Vagina (tissue), 2 donors: ENCODE measurements around the gene SRSF2.

Experiments
- POLR2A ChIP-seq, 2 donors: fragments of 450-650 bp; IDR thresholded peaks; one replicate each; pipeline ENCODE4 v1.6.1; 2017; ENCODE audit warnings: antibody characterized with exemption in 2 of 2, mild to moderate bottlenecking in 2 of 2, moderate library complexity in 2 of 2
- TF ChIP-seq, protein P1 (sequence below), 3 experiments: fragments of 450-650 bp in 2 of 3; fragments of 200-600 bp in 1 of 3; sonication (generic) in 1 of 3; IDR thresholded peaks; one replicate each; pipeline ENCODE4 v1.5.1; 2017 to 2019; ENCODE audit warnings: antibody characterized with exemption in 3 of 3, mild to moderate bottlenecking in 2 of 3, moderate library complexity in 2 of 3

DNA sequence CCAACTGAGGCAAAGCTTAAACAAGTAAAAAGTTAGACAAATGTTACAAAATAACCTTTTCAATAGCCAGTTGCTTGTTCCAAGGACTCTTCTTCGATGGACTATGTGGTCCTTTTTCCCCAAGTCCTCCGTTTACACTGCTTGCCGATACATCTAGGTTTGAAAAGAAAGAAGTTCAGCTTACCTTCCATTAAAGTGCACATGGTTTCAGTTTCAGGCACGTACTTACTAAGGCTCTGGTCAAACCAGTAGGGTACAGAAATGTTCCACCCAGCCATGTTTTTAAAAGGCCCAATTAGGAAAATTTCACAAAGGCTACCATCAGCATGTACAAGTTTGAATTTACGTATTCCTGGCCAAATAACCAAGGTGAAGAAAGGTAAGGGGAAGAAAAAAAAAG lies 2.1 kb downstream of the SRSF2 start:
- TF ChIP-seq, protein P1, sequence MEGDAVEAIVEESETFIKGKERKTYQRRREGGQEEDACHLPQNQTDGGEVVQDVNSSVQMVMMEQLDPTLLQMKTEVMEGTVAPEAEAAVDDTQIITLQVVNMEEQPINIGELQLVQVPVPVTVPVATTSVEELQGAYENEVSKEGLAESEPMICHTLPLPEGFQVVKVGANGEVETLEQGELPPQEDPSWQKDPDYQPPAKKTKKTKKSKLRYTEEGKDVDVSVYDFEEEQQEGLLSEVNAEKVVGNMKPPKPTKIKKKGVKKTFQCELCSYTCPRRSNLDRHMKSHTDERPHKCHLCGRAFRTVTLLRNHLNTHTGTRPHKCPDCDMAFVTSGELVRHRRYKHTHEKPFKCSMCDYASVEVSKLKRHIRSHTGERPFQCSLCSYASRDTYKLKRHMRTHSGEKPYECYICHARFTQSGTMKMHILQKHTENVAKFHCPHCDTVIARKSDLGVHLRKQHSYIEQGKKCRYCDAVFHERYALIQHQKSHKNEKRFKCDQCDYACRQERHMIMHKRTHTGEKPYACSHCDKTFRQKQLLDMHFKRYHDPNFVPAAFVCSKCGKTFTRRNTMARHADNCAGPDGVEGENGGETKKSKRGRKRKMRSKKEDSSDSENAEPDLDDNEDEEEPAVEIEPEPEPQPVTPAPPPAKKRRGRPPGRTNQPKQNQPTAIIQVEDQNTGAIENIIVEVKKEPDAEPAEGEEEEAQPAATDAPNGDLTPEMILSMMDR (IDR thresholded peaks at IDR 0.05) = no peak
- TF ChIP-seq POLR2A (IDR thresholded peaks at IDR 0.05) = no peak
